ENCODE measurements around the gene TMSB4X. TPM values are rescaled to one million over a fixed set of nuclear protein-coding genes. Genes with fewer than 3 reads are reported as not detected.
A peak's percentile ranks its signal among the peaks of the same experiment; 100 is the strongest.

Gene TMSB4X
- 3,955 TPM for polyA plus RNA-seq (2013, experiment 1 of 2)
- 4,083 TPM for polyA plus RNA-seq (2013, experiment 2 of 2)

- no peaks in the 10 kb centered on the region for H3K36me3 ChIP-seq (ENCODE audit: control insufficient read depth, insufficient read depth, low read length)
- peak within 1 kb of the TSS; percentile 95 for H3K27ac ChIP-seq (ENCODE audit: low read depth, low read length)
- H3K9ac ChIP-seq (ENCODE audit: low read length): peak within 1 kb of the TSS; percentile 80
- H2AK5ac ChIP-seq (ENCODE audit: low read length): no peak within 1 kb of the TSS
- no peak within 1 kb of the TSS for H2BK15ac ChIP-seq (replicated peaks; ENCODE audit: low read depth)
- no peak within 1 kb of the TSS for H2BK5ac ChIP-seq (ENCODE audit: low read length)
- no peaks in the 10 kb centered on the region for H3K27me3 ChIP-seq (ENCODE audit: insufficient read depth, low read length, poor library complexity)
- H3K18ac ChIP-seq (ENCODE audit: low read length): peak within 1 kb of the TSS; percentile 95
- H3K4me2 ChIP-seq (ENCODE audit: low read length): peak within 1 kb of the TSS; percentile 31
- peak within 1 kb of the TSS; percentile 28 for H4K8ac ChIP-seq (ENCODE audit: low read depth, low read length)
- peak within 1 kb of the TSS; percentile 97 for H3K4ac ChIP-seq (ENCODE audit: low read depth, low read length)
- H3K56ac ChIP-seq (ENCODE audit: low read length): peak within 1 kb of the TSS; percentile 89
- WGBS (ENCODE audit: extremely low coverage, insufficient coverage, low lambda C conversion rate): no CpG with 5 or more reads among the region's 60 CpGs
- peak within 1 kb of the TSS; percentile 94 for H3K4me3 ChIP-seq (ENCODE audit: low read length)
- DNase-seq: peak; percentile 87
- no peak within 1 kb of the TSS for H4K5ac ChIP-seq (ENCODE audit: low read length)
- H2BK120ac ChIP-seq (ENCODE audit: low read depth, low read length): peak within 1 kb of the TSS; percentile 82
- no peaks in the 10 kb centered on the region for H3K79me1 ChIP-seq (ENCODE audit: low read length)
- no peak within 1 kb of the TSS for H3K23ac ChIP-seq (ENCODE audit: low read length)
- peaks cover 12% of the 10 kb centered on the region for H3K79me2 ChIP-seq (ENCODE audit: control insufficient read depth, insufficient read depth, low read length)
- no peaks in the 10 kb centered on the region for H3K4me1 ChIP-seq (ENCODE audit: control insufficient read depth, low read depth, low read length)
Measured at GRCh38 chrX:12974796-12975669, at the start of gene TMSB4X. TMSB4X (plus strand) TSS chrX:12975110.

GRCh38 chrX:12929701-12930100, 45.2 kb upstream of the TMSB4X start:
- Histone ChIP-seq H4K5ac (ENCODE audit: low read length) (no peak overlapping the region), H3K4ac (ENCODE audit: low read depth, low read length) (no peak overlapping the region), H3K9ac (ENCODE audit: low read length) (no peak overlapping the region), H3K4me2 (ENCODE audit: low read length) (no peak overlapping the region), H3K36me3 (ENCODE audit: control insufficient read depth, insufficient read depth, low read length) (no peaks in the 10 kb centered on the region), H2BK120ac (ENCODE audit: low read depth, low read length) (no peak overlapping the region), H4K8ac (ENCODE audit: low read depth, low read length) (no peak overlapping the region), H3K27ac (ENCODE audit: low read depth, low read length) (no peak overlapping the region), H3K4me1 (ENCODE audit: control insufficient read depth, low read depth, low read length) (no peaks in the 10 kb centered on the region), H2AK5ac (ENCODE audit: low read length) (no peak overlapping the region), H3K4me3 (ENCODE audit: low read length) (no peak overlapping the region), H3K18ac (ENCODE audit: low read length) (no peak overlapping the region), H3K79me1 (ENCODE audit: low read length) (no peaks in the 10 kb centered on the region), H3K56ac (ENCODE audit: low read length) (no peak overlapping the region), H3K23ac (ENCODE audit: low read length) (no peak overlapping the region), H2BK5ac (ENCODE audit: low read length) (no peak overlapping the region), H3K27me3 (ENCODE audit: insufficient read depth, low read length, poor library complexity) (no peaks in the 10 kb centered on the region), H3K79me2 (ENCODE audit: control insufficient read depth, insufficient read depth, low read length) (no peaks in the 10 kb centered on the region), H2BK15ac (replicated peaks; ENCODE audit: low read depth) (no peak overlapping the region)
- DNase-seq: no peak
- WGBS (ENCODE audit: extremely low coverage, insufficient coverage, low lambda C conversion rate): no CpG with 5 or more reads among the region's 4 CpGs

- DNase-seq: no peak
Measured at GRCh38 chrX:12930150-12930549, 44.8 kb upstream of the TMSB4X start.

GRCh38 chrX:12932244-12932643, 42.7 kb upstream of the TMSB4X start:
- no peak overlapping the region for H3K4me3 ChIP-seq (ENCODE audit: low read length)
- no peak overlapping the region for H2BK5ac ChIP-seq (ENCODE audit: low read length)
- no peaks in the 10 kb centered on the region for H3K79me2 ChIP-seq (ENCODE audit: control insufficient read depth, insufficient read depth, low read length)
- no peak overlapping the region for H3K4me2 ChIP-seq (ENCODE audit: low read length)
- H2BK15ac ChIP-seq (replicated peaks; ENCODE audit: low read depth): no peak overlapping the region
- H3K18ac ChIP-seq (ENCODE audit: low read length): no peak overlapping the region
- no peak overlapping the region for H4K5ac ChIP-seq (ENCODE audit: low read length)
- H2AK5ac ChIP-seq (ENCODE audit: low read length): no peak overlapping the region
- no peak overlapping the region for H3K27ac ChIP-seq (ENCODE audit: low read depth, low read length)
- no peak overlapping the region for H3K9ac ChIP-seq (ENCODE audit: low read length)
- no peak overlapping the region for H3K56ac ChIP-seq (ENCODE audit: low read length)
- no peaks in the 10 kb centered on the region for H3K27me3 ChIP-seq (ENCODE audit: insufficient read depth, low read length, poor library complexity)
- H2BK120ac ChIP-seq (ENCODE audit: low read depth, low read length): no peak overlapping the region
- H3K4me1 ChIP-seq (ENCODE audit: control insufficient read depth, low read depth, low read length): no peaks in the 10 kb centered on the region
- H4K8ac ChIP-seq (ENCODE audit: low read depth, low read length): no peak overlapping the region
- H3K23ac ChIP-seq (ENCODE audit: low read length): no peak overlapping the region
- WGBS (ENCODE audit: extremely low coverage, insufficient coverage, low lambda C conversion rate): no CpG with 5 or more reads among the region's 1 CpG
- no peaks in the 10 kb centered on the region for H3K79me1 ChIP-seq (ENCODE audit: low read length)
- no peaks in the 10 kb centered on the region for H3K36me3 ChIP-seq (ENCODE audit: control insufficient read depth, insufficient read depth, low read length)
- no peak for DNase-seq
- H3K4ac ChIP-seq (ENCODE audit: low read depth, low read length): no peak overlapping the region

More at GRCh38 chrX:12930150-12930549, 44.8 kb upstream of the TMSB4X start:
- Histone ChIP-seq H3K36me3 (ENCODE audit: control insufficient read depth, insufficient read depth, low read length) (no peaks in the 10 kb centered on the region), H3K23ac (ENCODE audit: low read length) (no peak overlapping the region), H3K27ac (ENCODE audit: low read depth, low read length) (no peak overlapping the region), H2BK5ac (ENCODE audit: low read length) (no peak overlapping the region), H3K9ac (ENCODE audit: low read length) (no peak overlapping the region), H2BK120ac (ENCODE audit: low read depth, low read length) (no peak overlapping the region), H3K18ac (ENCODE audit: low read length) (no peak overlapping the region), H3K4ac (ENCODE audit: low read depth, low read length) (no peak overlapping the region), H2AK5ac (ENCODE audit: low read length) (no peak overlapping the region), H4K5ac (ENCODE audit: low read length) (no peak overlapping the region), H3K4me2 (ENCODE audit: low read length) (no peak overlapping the region), H2BK15ac (replicated peaks; ENCODE audit: low read depth) (no peak overlapping the region), H4K8ac (ENCODE audit: low read depth, low read length) (no peak overlapping the region), H3K4me1 (ENCODE audit: control insufficient read depth, low read depth, low read length) (no peaks in the 10 kb centered on the region), H3K56ac (ENCODE audit: low read length) (no peak overlapping the region), H3K4me3 (ENCODE audit: low read length) (no peak overlapping the region), H3K79me1 (ENCODE audit: low read length) (no peaks in the 10 kb centered on the region), H3K79me2 (ENCODE audit: control insufficient read depth, insufficient read depth, low read length) (no peaks in the 10 kb centered on the region), H3K27me3 (ENCODE audit: insufficient read depth, low read length, poor library complexity) (no peaks in the 10 kb centered on the region)
- no CpG with 5 or more reads among the region's 2 CpGs for WGBS (ENCODE audit: extremely low coverage, insufficient coverage, low lambda C conversion rate)

- no peaks in the 10 kb centered on the region for H3K4me1 ChIP-seq (ENCODE audit: control insufficient read depth, low read depth, low read length)
- H3K27ac ChIP-seq (ENCODE audit: low read depth, low read length): no peak overlapping the region
- H3K79me1 ChIP-seq (ENCODE audit: low read length): no peaks in the 10 kb centered on the region
- no peaks in the 10 kb centered on the region for H3K79me2 ChIP-seq (ENCODE audit: control insufficient read depth, insufficient read depth, low read length)
- H3K18ac ChIP-seq (ENCODE audit: low read length): no peak overlapping the region
- no peak overlapping the region for H2BK120ac ChIP-seq (ENCODE audit: low read depth, low read length)
- no peak overlapping the region for H2AK5ac ChIP-seq (ENCODE audit: low read length)
- no peaks in the 10 kb centered on the region for H3K36me3 ChIP-seq (ENCODE audit: control insufficient read depth, insufficient read depth, low read length)
- no peak overlapping the region for H3K23ac ChIP-seq (ENCODE audit: low read length)
- no peak overlapping the region for H4K5ac ChIP-seq (ENCODE audit: low read length)
- H4K8ac ChIP-seq (ENCODE audit: low read depth, low read length): no peak overlapping the region
- H3K56ac ChIP-seq (ENCODE audit: low read length): no peak overlapping the region
- no peak overlapping the region for H3K4me3 ChIP-seq (ENCODE audit: low read length)
- no peaks in the 10 kb centered on the region for H3K27me3 ChIP-seq (ENCODE audit: insufficient read depth, low read length, poor library complexity)
- no peak overlapping the region for H3K4me2 ChIP-seq (ENCODE audit: low read length)
- no peak for DNase-seq
- no CpG with 5 or more reads among the region's 5 CpGs for WGBS (ENCODE audit: extremely low coverage, insufficient coverage, low lambda C conversion rate)
- H3K4ac ChIP-seq (ENCODE audit: low read depth, low read length): no peak overlapping the region
- H2BK15ac ChIP-seq (replicated peaks; ENCODE audit: low read depth): no peak overlapping the region
- no peak overlapping the region for H3K9ac ChIP-seq (ENCODE audit: low read length)
- no peak overlapping the region for H2BK5ac ChIP-seq (ENCODE audit: low read length)
Measured at GRCh38 chrX:12934850-12935249, 40.1 kb upstream of the TMSB4X start.

All from mesendoderm (in vitro differentiated cells).